ENCODE data around the gene SVOP. TPM values are rescaled to one million over a fixed set of nuclear protein-coding genes. Genes with fewer than 3 reads are reported as not detected.

Gene SVOP
- total and polyA plus RNA-seq, 2 of the 4 experiments (the other 2 are of a cell fraction) = not detected

DNA sequence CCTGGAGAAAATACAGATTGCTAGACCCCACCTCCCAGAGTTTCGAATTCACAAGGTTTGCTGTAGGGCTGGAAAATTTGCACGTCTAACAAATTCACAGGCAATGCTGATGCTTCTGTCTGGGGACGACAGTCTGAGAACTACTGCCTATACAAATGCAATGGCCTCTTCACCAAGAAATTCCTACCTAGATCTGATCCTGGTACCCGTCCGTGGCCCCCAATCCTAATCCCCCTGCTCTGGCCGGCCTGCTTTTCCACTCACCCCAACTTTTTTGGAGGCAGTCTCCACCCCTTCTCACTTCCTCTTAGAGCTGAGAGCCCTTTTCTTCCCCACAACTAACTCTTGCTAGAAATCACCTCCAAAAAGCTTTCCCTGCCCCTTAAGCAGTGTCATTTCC lies 160.4 kb downstream of the SVOP start:
- no peak overlapping the region for H2BK15ac ChIP-seq (ENCODE audit: low read depth, low read length)
- H2AK9ac ChIP-seq (replicated peaks; ENCODE audit: low read depth, low read length, poor library complexity) = no peak overlapping the region
- 85% methylated on average over 3 of the region's 6 CpGs; no CpG with 5 or more reads in 1 of the 2 experiments for WGBS, 2 experiments (ENCODE audit: extremely low coverage in 2 of 2, insufficient read length in 1 of 2)
- no peak overlapping the region for H2BK120ac ChIP-seq (ENCODE audit: low read depth, low read length)
- no peaks in the 10 kb centered on the region; the same call in 1 of the 2 replicates for H3K9me1 ChIP-seq (ENCODE audit: insufficient read depth, low read length)
- H4K8ac ChIP-seq (ENCODE audit: low read depth in 2 of 2, low read length in 2 of 2) = no peak overlapping the region
- in situ Hi-C loops (cut with MboI; ENCODE audit: low sequenced_read_pairs) = no loop called here
- H3K4me2 ChIP-seq (ENCODE audit: low read depth, low read length) = no peak overlapping the region
- H2AFZ ChIP-seq (replicated peaks; ENCODE audit: low read length, poor library complexity) = no peak overlapping the region
- no peak overlapping the region for H2BK20ac ChIP-seq (ENCODE audit: low read depth, low read length)
- DNase-seq (no peak), ATAC-seq (ENCODE audit: low read depth) (no peak)
- H3K14ac ChIP-seq (replicated peaks; ENCODE audit: low read depth, low read length) = no peak overlapping the region
- H3K23ac ChIP-seq (ENCODE audit: low read depth, low read length) = no peak overlapping the region
- dilution Hi-C loops (cut with HindIII; ENCODE audit: low sequenced_read_pairs, unreplicated experiment) = no loop called here
- H3K9ac ChIP-seq (ENCODE audit: low read depth, low read length) = no peak overlapping the region
- no peak overlapping the region for H3K4ac ChIP-seq (ENCODE audit: low read depth, low read length)
- intact Hi-C loops (cut with micrococcal nuclease) = no loop called here
- no TSS peak for BruUV-seq (replicated peaks)
- H4K5ac ChIP-seq (ENCODE audit: low read depth, low read length) = no peak overlapping the region
- no peak overlapping the region for H4K91ac ChIP-seq (ENCODE audit: insufficient read depth, low read depth, low read length)
- H4K20me1 ChIP-seq (ENCODE audit: insufficient read depth, low read length) = peaks cover 14% of the 10 kb centered on the region
- no peak overlapping the region for H3K4me3 ChIP-seq (ENCODE audit: insufficient read depth, low read depth, low read length)
- peaks cover 12% of the 10 kb centered on the region for H3K4me1 ChIP-seq (ENCODE audit: control insufficient read depth, insufficient read depth, low read length)
- POLR2A ChIA-PET (ENCODE audit: unreplicated experiment) = no interaction called here
- H3K56ac ChIP-seq (ENCODE audit: extremely low read depth, insufficient read depth, low read length) = no peak overlapping the region
- H3K27ac ChIP-seq (ENCODE audit: insufficient read depth, low read length) = no peak overlapping the region
- H3K36me3 ChIP-seq (ENCODE audit: control insufficient read depth, insufficient read depth, low read length) = no peaks in the 10 kb centered on the region
- CTCF ChIA-PET = interaction anchor here (1.3 kb wide), 1 partner anchor 56 kb away, joined by 3 read pairs; no protein-coding TSS in a partner anchor
- no peak for TF ChIP-seq RAD21 (IDR thresholded peaks at IDR 0.05; ENCODE audit: low read length)
- TF ChIP-seq, protein P1, sequence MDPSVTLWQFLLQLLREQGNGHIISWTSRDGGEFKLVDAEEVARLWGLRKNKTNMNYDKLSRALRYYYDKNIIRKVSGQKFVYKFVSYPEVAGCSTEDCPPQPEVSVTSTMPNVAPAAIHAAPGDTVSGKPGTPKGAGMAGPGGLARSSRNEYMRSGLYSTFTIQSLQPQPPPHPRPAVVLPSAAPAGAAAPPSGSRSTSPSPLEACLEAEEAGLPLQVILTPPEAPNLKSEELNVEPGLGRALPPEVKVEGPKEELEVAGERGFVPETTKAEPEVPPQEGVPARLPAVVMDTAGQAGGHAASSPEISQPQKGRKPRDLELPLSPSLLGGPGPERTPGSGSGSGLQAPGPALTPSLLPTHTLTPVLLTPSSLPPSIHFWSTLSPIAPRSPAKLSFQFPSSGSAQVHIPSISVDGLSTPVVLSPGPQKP (IDR thresholded peaks at IDR 0.05; ENCODE audit: borderline replicate concordance, low read depth, low read length) = no peak
- TF ChIP-seq RCOR1 (IDR thresholded peaks at IDR 0.05; ENCODE audit: insufficient replicate concordance, low read length) = no peak
- no peak for TF ChIP-seq BHLHE40 (IDR thresholded peaks at IDR 0.05; ENCODE audit: low read depth, low read length)
- no peak for TF ChIP-seq CEBPB (IDR thresholded peaks at IDR 0.05; ENCODE audit: low read depth, low read length)
- TF ChIP-seq MAFK (IDR thresholded peaks at IDR 0.05; ENCODE audit: low read depth, low read length) = no peak
- no peak for TF ChIP-seq FOS (IDR thresholded peaks at IDR 0.05; ENCODE audit: low read depth, low read length)
- H2AK5ac ChIP-seq (ENCODE audit: low read depth, low read length) = no peak overlapping the region
- peaks cover 4% of the 10 kb centered on the region; the same call in 1 of the 2 replicates for H3K9me3 ChIP-seq (ENCODE audit: control insufficient read depth, insufficient read depth, low read length)
- H2BK5ac ChIP-seq (ENCODE audit: low read depth, low read length, poor library complexity, severe bottlenecking) = no peak overlapping the region
- no peak overlapping the region for H3K18ac ChIP-seq (ENCODE audit: low read depth, low read length)
- no peaks in the 10 kb centered on the region for H3K27me3 ChIP-seq (ENCODE audit: control insufficient read depth, insufficient read depth, low read length)
- peaks cover 9 to 16% of the 10 kb centered on the region in 2 experiments; a peak in 3 of 4 replicates for H3K79me1 ChIP-seq (ENCODE audit: low read depth in 1 of 2, low read length in 2 of 2)
